ENCODE data around the gene TMEM179.

Gene TMEM179

DNA sequence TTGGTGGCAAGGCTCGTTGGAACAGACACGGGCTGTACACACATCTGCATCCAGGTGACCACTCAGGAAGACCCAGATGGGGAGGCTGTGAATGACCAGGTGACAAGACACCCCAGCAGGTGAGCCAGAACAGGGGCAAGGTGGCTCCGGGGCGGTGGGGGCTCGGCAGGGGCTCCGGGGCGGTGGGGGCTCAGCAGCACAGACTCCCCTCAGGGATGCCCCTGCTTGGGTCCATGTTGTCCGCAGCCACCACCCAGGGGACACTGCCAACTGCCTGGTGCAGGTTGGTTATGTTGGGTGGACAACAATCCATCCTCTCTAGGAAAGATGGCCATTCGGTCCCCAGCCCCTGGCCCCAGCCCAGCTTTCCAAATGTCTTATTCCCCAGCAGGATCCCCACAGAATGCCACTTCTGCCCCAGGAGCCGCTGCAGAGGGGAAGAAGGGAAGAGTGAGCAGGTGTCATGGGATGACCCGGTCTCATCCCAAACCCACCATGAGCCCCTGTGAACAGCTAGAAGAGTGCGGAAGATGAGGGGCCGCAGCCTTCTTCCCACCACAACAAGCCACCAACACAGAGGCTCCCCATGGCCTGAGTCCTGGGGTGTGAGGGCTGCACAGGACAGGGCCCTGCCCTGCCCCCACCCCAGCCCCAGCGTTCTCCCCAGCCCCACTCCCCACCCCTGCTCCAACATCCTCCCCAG is 56.4 kb downstream of the TMEM179 start:
- in situ Hi-C loops (cut with MboI; ENCODE audit: low sequenced_read_pairs): no loop called here

- in situ Hi-C loops (cut with MboI; ENCODE audit: low sequenced_read_pairs): no loop called here
Measured at GRCh38 chr14:104547310-104547997, 57.1 kb downstream of the TMEM179 start.

DNA sequence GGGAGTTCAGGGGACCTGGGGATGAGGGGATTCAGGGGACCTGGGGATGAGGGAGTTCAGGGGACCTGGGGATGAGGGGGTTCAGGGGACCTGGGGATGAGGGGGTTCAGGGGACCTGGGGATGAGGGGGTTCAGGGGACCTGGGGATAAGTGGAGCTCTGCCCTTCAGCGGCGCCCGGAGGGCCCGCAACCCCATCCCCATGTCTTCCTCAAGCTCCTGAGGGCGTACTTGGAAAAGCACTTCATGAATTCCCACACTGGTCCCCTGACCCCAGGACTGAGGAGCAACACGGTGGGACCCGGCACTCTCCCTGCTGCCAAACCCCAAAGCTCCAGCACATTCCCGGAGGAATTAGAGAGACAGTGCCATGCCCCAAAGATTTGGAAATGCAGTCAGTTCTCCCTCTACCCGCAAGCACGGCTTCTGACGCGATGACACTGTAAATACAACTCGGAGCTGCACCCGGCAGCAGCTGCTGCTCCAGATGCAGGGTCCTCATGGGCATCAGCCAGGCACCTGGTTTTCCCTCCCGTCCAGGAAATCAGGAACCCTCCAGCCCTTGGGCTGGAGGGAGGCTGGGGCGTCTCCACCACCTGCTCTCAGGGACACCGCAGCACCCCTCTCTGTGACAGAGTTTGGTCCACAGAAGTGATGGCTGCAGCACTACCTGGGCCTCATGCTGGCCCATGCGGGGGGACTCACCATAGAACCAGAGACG is 57.8 kb downstream of the TMEM179 start:
- in situ Hi-C loops (cut with MboI; ENCODE audit: low sequenced_read_pairs): no loop called here

DNA sequence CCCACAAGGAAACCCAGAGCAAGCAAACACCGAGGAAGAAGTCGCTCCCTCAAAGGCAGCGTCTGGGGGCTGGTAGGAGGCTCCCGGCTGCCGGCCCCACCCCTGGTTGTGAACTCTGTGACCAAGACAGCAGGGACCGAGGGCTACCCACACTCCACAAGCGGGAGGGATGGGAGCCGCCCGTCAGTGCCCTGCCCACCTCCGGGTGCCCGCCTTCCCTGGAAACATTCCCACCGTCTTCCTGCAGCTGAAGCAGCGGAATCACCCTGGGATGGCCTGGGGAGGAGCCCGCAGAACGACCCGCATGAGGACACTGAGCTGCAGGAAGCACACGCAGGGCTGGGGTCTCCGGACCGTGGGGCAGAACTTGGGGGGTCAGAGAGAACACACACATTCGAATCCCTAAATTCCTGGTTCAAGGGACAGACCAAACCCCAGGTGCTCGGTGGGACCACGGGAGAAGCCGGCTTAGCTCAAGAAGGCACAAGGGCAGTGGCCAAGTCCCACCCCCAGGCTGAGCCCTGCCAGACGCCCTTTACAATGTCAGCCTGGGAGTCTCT is 58.5 kb downstream of the TMEM179 start:
- in situ Hi-C loops (cut with MboI; ENCODE audit: low sequenced_read_pairs): no loop called here

GRCh38 chr14:104545151-104545941 is 59.2 kb downstream of the TMEM179 start:
- in situ Hi-C loops (cut with MboI; ENCODE audit: low sequenced_read_pairs): no loop called here

DNA sequence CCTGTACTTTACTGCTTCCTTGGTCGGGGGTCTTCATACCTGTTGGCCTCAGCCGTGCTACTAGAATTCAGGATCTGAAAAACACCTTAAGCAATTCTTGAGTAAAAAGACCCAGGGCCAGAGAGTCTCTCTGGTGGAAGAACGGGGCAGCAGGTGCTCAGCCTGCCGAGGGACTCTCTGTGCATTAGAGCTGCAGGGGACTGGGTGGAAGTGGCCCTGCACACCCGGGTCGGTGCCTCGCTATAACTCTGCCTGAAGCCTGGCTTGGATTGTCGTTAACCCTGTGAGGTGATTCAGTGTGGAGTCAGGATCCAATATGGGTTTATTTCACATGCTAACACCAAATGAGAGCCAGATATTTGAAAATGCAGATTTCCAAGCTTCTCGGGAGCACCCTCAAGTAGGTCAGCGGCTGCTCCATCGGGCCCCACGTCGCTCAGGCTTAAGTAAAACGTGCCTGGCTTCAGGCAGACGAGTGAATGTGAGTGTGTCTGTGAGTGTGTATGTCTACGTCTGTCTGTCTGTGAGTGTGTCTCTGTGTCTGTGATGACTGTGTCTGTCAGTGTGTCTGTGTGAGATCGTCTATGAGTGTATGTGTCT is 60.1 kb downstream of the TMEM179 start:
- in situ Hi-C loops (cut with MboI; ENCODE audit: low sequenced_read_pairs): no loop called here

DNA sequence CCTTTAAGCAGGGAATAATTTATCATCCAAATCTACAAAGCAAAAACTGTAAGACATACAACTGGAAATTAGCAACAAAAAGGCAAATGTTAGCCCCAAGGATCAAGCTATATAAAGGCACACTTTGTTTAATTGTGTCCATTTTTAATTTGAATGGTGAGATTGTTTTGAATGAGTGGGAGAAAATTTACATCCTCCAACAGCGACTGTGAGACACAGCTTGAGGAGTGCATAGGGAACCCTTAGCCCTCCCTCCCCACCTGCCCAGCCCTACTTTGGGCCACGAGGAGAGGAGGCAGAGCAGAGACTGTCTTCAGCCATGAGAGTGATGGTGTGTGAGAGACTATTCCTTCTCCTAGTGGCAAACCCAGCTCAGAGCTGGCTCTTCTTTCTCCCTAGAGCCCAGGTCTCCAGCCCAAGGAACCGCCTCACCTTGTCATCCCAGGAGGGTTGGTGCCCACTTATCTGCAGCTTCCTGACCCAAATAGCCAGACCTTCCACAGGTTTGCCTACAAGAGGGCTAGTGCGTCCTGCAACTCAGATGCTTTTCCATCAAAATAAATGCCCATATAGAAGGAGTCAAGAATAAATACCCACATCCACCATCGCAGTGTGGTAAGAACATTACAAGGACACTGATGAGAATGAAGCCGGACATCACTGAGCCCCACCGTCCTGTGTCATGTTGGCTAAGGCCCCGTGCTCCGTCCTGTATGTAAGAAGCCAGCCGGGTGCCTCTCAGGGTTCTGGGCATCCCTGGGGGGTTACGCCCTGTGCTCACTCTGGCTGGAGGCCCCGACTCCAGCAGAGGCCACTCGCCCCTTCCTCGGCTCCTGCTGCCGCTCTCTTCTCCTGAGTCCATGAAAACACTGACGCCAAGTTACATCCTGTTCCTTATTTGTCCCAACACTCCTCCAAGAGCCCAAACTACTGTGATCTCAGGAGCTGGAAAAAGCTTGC is 61.4 kb downstream of the TMEM179 start:
- in situ Hi-C loops (cut with MboI; ENCODE audit: low sequenced_read_pairs): no loop called here

DNA sequence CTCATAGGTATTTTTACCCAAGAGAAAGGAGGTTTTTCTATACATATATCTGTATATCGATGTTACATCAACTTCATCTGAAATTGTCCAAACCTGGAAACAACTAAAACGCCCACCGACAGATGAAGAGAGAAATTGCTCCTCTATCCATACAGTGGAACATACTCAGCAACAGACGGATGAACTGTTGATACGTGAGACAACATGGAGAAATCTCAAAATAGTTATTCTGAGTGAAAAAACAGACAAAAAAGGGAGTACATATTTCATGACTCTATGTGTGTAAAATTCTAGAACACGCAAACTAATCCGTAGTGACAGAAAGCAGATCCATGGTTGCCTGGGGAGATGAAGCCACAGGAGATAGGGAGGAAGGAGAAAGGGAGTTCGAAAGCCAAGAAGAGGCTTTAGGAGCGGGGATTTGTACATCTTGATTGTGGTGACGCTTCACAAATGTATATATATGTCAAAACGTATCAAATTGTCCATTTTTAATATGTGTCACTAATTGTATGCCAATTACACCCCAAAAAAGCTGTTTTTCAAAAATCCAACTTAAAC is 62.6 kb downstream of the TMEM179 start:
- in situ Hi-C loops (cut with MboI; ENCODE audit: low sequenced_read_pairs): no loop called here
